HuH-7 (cell line): Measurements from ENCODE around the gene TTC33.
"Not testable (repeated sequence)": the region's sequence is repeated elsewhere in the genome, so short reads cannot be mapped to it uniquely, and the experiment has no call there.

ENCODE experiments used
- DNase-seq: peaks from one replicate; pipeline ENCODE4 v3.0.0; 2011; ENCODE audit warnings: low spot score

TTC33 gene

GRCh38 chr5:40569546-40570270 is 186.1 kb downstream of the TTC33 start:
- no peak for DNase-seq

- DNase-seq, result no peak
These were observed 187.2 kb downstream of the TTC33 start for GRCh38 chr5:40568548-40568947.

- not testable (repeated sequence) for DNase-seq
These were observed 192.6 kb downstream of the TTC33 start for GRCh38 chr5:40563173-40563572.

GRCh38 chr5:40560474-40561110 is 195.2 kb downstream of the TTC33 start:
- DNase-seq, result no peak

GRCh38 chr5:40559306-40559705 is 196.5 kb downstream of the TTC33 start:
- no peak for DNase-seq

- no peak for DNase-seq
These were observed 198.3 kb downstream of the TTC33 start for GRCh38 chr5:40557501-40557900.

- DNase-seq, result no peak
These were observed 198.9 kb downstream of the TTC33 start for GRCh38 chr5:40556811-40557210.

GRCh38 chr5:40555886-40556285 is 199.9 kb downstream of the TTC33 start:
- DNase-seq, result no peak

GRCh38 chr5:40554813-40555212 is 200.9 kb downstream of the TTC33 start:
- DNase-seq, result no peak

- no peak for DNase-seq
These were observed 201.7 kb downstream of the TTC33 start for GRCh38 chr5:40554054-40554453.

- no peak for DNase-seq
These were observed 202.8 kb downstream of the TTC33 start for GRCh38 chr5:40552981-40553380.

- DNase-seq, result no peak
These were observed 204.0 kb downstream of the TTC33 start for GRCh38 chr5:40551496-40552491.

GRCh38 chr5:40550481-40550880 is 205.3 kb downstream of the TTC33 start:
- no peak for DNase-seq

GRCh38 chr5:40549616-40550015 is 206.1 kb downstream of the TTC33 start:
- DNase-seq, result no peak

- DNase-seq, result peak; percentile 62
These were observed 207.7 kb downstream of the TTC33 start for GRCh38 chr5:40547994-40548575.

- DNase-seq, result peak; percentile 20
These were observed 208.2 kb downstream of the TTC33 start for GRCh38 chr5:40547557-40547956.

- DNase-seq, result no peak
These were observed 215.5 kb downstream of the TTC33 start for GRCh38 chr5:40540301-40540700.

- DNase-seq, result no peak
These were observed 231.1 kb downstream of the TTC33 start for GRCh38 chr5:40524677-40525076.

- no peak for DNase-seq
These were observed 233.8 kb downstream of the TTC33 start for GRCh38 chr5:40521925-40522324.

- no peak for DNase-seq
These were observed 234.5 kb downstream of the TTC33 start for GRCh38 chr5:40521108-40521785.

GRCh38 chr5:40518485-40518917 is 237.3 kb downstream of the TTC33 start:
- no peak for DNase-seq

- no peak for DNase-seq
These were observed 240.3 kb downstream of the TTC33 start for GRCh38 chr5:40515476-40515875.
